ACC112 (cell line): ENCODE data around the gene BCL3.

Source experiments
- H2AFZ ChIP-seq: fragments of 200-600 bp; sonication (generic); one replicate; pipeline ENCODE4 v1.6.0; 2017; ENCODE audit warnings: antibody characterized with exemption, low read length; ENCODE audit not compliant: unreplicated experiment
- H3K27ac ChIP-seq: fragments of 200-600 bp; sonication (generic); 2 replicates; pipeline ENCODE4 v1.5.1; 2014; ENCODE audit warnings: low read depth, mild to moderate bottlenecking, antibody characterized with exemption, low read length, moderate library complexity
- H3K27me3 ChIP-seq: fragments of 200-600 bp; sonication (generic); 2 replicates; pipeline ENCODE4 v1.6.1; 2014; ENCODE audit warnings: mild to moderate bottlenecking, antibody characterized with exemption, low read length, moderate library complexity, mixed read lengths; ENCODE audit not compliant: insufficient read depth
- H3K36me3 ChIP-seq: fragments of 200-600 bp; sonication (generic); 2 replicates; pipeline ENCODE4 v1.6.1; 2016; ENCODE audit warnings: mild to moderate bottlenecking, antibody characterized with exemption, low read length, moderate library complexity, mixed read lengths; ENCODE audit not compliant: insufficient read depth
- H3K4me1 ChIP-seq: fragments of 200-600 bp; sonication (generic); one replicate; pipeline ENCODE4 v1.6.1; 2016; ENCODE audit warnings: low read length, mixed read lengths; ENCODE audit not compliant: insufficient read depth, unreplicated experiment, control insufficient read depth
- H3K4me3 ChIP-seq: fragments of 200-600 bp; sonication (generic); 2 replicates; pipeline ENCODE4 v1.5.1; 2014; ENCODE audit warnings: mild to moderate bottlenecking, low read depth, low read length
- H3K79me2 ChIP-seq: fragments of 200-600 bp; sonication (generic); one replicate; pipeline ENCODE4 v1.6.0; 2016; ENCODE audit warnings: low read length; ENCODE audit not compliant: control insufficient read depth, unreplicated experiment, insufficient read depth

The BCL3 gene

GRCh38 chr19:44731622-44732021 is 16.9 kb upstream of the BCL3 start:
- no peaks in the 10 kb centered on the region for H3K79me2 ChIP-seq
- no peaks in the 10 kb centered on the region for H3K27me3 ChIP-seq
- H3K36me3 ChIP-seq = no peaks in the 10 kb centered on the region
- H3K4me1 ChIP-seq = no peaks in the 10 kb centered on the region
- no peak overlapping the region for H3K4me3 ChIP-seq
- H2AFZ ChIP-seq = no peak overlapping the region
- no peak overlapping the region for H3K27ac ChIP-seq

- H3K4me3 ChIP-seq = no peak overlapping the region
- H3K27ac ChIP-seq = no peak overlapping the region
- no peaks in the 10 kb centered on the region for H3K36me3 ChIP-seq
- H3K79me2 ChIP-seq = no peaks in the 10 kb centered on the region
- H2AFZ ChIP-seq = no peak overlapping the region
- no peaks in the 10 kb centered on the region for H3K27me3 ChIP-seq
- H3K4me1 ChIP-seq = peaks cover 4% of the 10 kb centered on the region
These were observed 16.1 kb upstream of the BCL3 start for GRCh38 chr19:44732235-44733014.

- H3K36me3 ChIP-seq = no peaks in the 10 kb centered on the region
- H3K27me3 ChIP-seq = no peaks in the 10 kb centered on the region
- peaks cover 14% of the 10 kb centered on the region for H3K4me1 ChIP-seq
- no peak overlapping the region for H3K27ac ChIP-seq
- no peak overlapping the region for H2AFZ ChIP-seq
- no peaks in the 10 kb centered on the region for H3K79me2 ChIP-seq
- H3K4me3 ChIP-seq = no peak overlapping the region
These were observed 14.2 kb upstream of the BCL3 start for GRCh38 chr19:44734357-44734756.

DNA sequence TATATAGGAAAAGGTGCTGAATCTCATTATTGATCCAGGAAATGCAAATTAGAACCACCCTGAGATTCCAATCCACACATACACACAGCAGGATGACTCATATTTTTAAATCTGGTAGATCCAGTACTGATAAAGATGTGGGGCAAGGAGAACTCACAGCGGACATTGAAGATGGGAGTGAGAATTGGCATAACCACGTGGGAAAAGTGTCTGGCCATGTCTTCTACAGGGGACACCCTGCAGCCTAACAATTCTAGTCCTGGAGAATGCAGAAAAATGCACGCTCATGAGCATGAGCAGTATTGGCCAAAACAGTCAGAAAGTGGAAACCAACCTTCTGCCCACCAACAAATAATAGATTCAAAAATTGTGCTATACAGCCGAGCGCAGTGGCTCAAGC is 13.5 kb upstream of the BCL3 start:
- Histone ChIP-seq H3K27ac (no peak overlapping the region), H3K79me2 (no peaks in the 10 kb centered on the region), H2AFZ (no peak overlapping the region), H3K4me1 (peaks cover 14% of the 10 kb centered on the region), H3K27me3 (no peaks in the 10 kb centered on the region), H3K36me3 (no peaks in the 10 kb centered on the region), H3K4me3 (no peak overlapping the region)

DNA sequence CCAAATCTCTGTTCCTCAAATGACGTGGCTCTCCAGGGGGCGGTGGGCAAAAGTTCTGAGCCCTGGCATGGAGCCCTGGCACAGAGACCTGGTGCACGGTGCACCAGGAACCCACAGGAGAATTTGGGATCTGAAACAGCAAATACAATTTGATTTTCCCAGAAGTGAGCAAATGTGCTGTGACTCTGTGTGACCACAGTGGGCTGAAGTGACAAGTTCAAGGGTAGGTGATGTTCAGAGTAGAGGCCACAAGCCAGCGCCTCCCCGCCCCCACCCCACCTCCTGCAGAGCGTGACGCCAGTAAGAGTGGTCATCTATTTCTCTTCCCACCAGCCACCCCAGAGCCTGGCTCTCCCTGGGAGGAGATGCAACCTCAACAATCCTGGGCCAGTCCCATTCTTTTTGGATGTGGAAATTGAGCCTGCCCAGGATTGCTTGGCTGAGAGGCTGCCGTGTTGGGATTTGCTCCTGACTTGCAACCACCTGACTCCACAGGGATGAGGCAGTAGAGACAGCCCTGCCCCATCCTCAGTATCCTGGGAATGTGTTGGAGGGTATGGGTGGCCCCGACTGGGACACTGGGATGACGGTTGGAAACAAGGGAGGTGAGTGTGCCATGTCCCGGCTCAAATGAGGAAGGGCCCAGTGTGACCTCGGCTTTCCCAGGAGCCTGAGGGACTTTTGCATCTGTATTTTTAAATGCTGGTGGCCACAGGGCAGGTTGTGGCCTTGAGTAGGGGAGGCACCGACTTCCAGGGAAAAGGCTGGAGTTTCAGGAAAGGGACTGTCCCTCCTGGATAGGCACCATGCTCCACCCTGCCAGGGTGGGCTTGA is 11.1 kb upstream of the BCL3 start:
- Histone ChIP-seq H3K4me3 (no peak overlapping the region), H3K79me2 (no peaks in the 10 kb centered on the region), H3K4me1 (peaks cover 23% of the 10 kb centered on the region), H3K27me3 (no peaks in the 10 kb centered on the region), H3K27ac (peak overlapping the region; percentile 51), H3K36me3 (no peaks in the 10 kb centered on the region), H2AFZ (no peak overlapping the region)

- Histone ChIP-seq H3K79me2 (no peaks in the 10 kb centered on the region), H3K27me3 (no peaks in the 10 kb centered on the region), H3K27ac (peak overlapping the region; percentile 46), H3K4me1 (peaks cover 30% of the 10 kb centered on the region), H3K36me3 (no peaks in the 10 kb centered on the region), H2AFZ (no peak overlapping the region), H3K4me3 (no peak overlapping the region)
These were observed 10.4 kb upstream of the BCL3 start for GRCh38 chr19:44738136-44738535.

DNA sequence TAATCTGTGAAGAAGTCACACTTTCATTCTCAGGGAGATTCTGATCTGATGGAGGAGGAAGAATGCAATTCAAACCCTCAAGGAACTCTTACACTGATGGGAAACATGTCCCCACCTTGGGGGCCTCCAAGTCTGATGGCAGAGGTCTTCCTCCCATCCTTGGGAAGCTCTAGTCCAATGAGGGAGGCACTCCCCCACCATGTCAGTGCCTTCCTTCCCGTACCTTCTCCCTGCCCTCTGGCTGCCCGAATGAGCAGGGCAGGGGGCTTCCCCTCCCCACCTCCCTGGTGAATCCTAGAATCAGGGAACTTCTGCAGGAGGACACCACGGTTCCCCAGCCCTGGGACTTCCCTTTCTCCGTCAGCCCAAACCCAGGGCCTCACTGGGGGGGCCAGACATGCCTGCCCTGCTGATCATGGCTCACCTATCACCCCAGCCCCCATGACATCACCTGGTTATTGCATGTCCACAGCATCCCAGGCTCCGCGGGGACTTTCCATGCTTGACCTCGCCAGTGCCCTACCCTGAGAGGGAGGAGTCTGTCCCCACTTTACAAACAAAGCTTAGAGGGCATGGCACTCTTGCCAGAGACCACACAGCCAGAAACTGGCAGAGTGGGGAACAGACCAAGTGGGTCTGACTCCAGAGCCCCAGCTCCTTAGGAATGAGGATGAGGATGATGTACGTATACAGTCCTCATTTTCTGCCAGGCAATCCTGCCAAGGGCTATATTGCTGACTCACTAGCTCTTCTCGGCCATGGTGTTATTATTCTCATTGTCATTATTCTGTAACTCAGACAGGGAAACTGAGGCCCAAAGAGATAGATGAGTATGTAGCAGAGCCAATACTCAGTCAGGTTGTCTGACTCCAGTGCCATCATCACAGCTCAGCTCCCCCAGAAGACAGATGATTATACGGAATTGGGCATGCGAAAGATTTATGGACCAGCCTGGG is 9.6 kb upstream of the BCL3 start:
- H3K4me3 ChIP-seq = no peak overlapping the region
- no peak overlapping the region for H3K27ac ChIP-seq
- H3K4me1 ChIP-seq = peaks cover 33% of the 10 kb centered on the region
- H3K79me2 ChIP-seq = no peaks in the 10 kb centered on the region
- H3K36me3 ChIP-seq = no peaks in the 10 kb centered on the region
- H3K27me3 ChIP-seq = no peaks in the 10 kb centered on the region
- H2AFZ ChIP-seq = no peak overlapping the region

DNA sequence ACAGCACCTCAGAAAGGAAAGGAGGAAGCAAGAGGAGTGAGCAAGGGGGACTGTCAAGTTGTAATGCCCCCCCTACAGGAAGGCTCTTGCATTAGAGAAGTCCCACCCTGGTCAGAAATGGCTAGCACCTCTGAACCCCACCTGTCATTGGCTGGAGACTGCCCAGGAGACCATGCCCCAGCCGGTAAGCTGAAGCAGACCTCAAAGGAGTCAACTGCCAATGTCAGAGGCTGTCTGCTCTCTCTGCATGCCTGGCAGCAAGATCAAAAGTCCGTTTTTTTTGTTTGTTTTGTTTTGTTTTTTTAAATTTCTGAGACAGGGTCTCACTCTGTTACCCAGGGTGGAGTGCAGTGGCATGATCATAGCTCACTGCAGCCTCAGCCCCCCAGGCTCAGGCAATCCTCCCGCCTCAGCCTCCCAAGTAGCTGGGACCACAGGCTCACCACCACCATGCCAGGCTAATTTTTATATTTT is 8.1 kb upstream of the BCL3 start:
- Histone ChIP-seq H3K4me3 (no peak overlapping the region), H3K27me3 (no peaks in the 10 kb centered on the region), H3K27ac (no peak overlapping the region; the same call in 1 of the 2 replicates), H3K79me2 (no peaks in the 10 kb centered on the region), H3K36me3 (no peaks in the 10 kb centered on the region), H2AFZ (no peak overlapping the region), H3K4me1 (peaks cover 38% of the 10 kb centered on the region)

- no peaks in the 10 kb centered on the region for H3K36me3 ChIP-seq
- H3K27ac ChIP-seq = peak overlapping the region; percentile 82
- no peaks in the 10 kb centered on the region for H3K27me3 ChIP-seq
- no peak overlapping the region for H2AFZ ChIP-seq
- no peaks in the 10 kb centered on the region for H3K79me2 ChIP-seq
- H3K4me3 ChIP-seq = no peak overlapping the region
- H3K4me1 ChIP-seq = peaks cover 42% of the 10 kb centered on the region
These were observed 7.2 kb upstream of the BCL3 start for GRCh38 chr19:44741258-44741731.

- H3K4me1 ChIP-seq = peaks cover 47% of the 10 kb centered on the region
- no peaks in the 10 kb centered on the region for H3K36me3 ChIP-seq
- H3K4me3 ChIP-seq = no peak overlapping the region
- H3K27ac ChIP-seq = peak overlapping the region; percentile 92
- H3K27me3 ChIP-seq = no peaks in the 10 kb centered on the region
- H2AFZ ChIP-seq = no peak overlapping the region
- no peaks in the 10 kb centered on the region for H3K79me2 ChIP-seq
These were observed 6.6 kb upstream of the BCL3 start for GRCh38 chr19:44741841-44742329.
